Adrenal gland (tissue), 12 donors: ENCODE results near the gene CACNB4. TPM values are rescaled to one million over a fixed set of nuclear protein-coding genes. Genes with fewer than 3 reads are reported as not detected.

Source experiments
- DNase-seq, 7 donors: peaks; one replicate each; pipeline ENCODE4 v3.0.0-alpha.2; 2019 to 2020
- H3K27ac ChIP-seq, 5 donors: fragments of 200-600 bp; sonication (generic) in 4 of 5; 1 replicate in 3 of 5; 2 replicates in 2 of 5; pipeline versions ENCODE4 v1.5.1 to v1.8.0; 2016 to 2020; ENCODE audit warnings: mild to moderate bottlenecking in 1 of 5
- H3K27me3 ChIP-seq: fragments of 200-600 bp; 2 replicates; pipeline ENCODE4 v1.8.0; 2021
- H3K36me3 ChIP-seq, 2 donors: fragments of 200-600 bp; replicated peaks in 1 of 2; 1 replicate in 1 of 2; 2 replicates in 1 of 2; pipeline versions ENCODE4 v1.5.1 to v1.8.0; 2018 to 2022
- H3K4me1 ChIP-seq, 2 donors: fragments of 200-600 bp; replicated peaks in 1 of 2; 1 replicate in 1 of 2; 2 replicates in 1 of 2; pipeline versions ENCODE4 v1.5.1 to v1.8.0; 2018 to 2021
- H3K4me3 ChIP-seq, 4 donors: fragments of 200-600 bp; sonication (generic) in 3 of 4; one replicate each; pipeline ENCODE4 v1.5.1; 2016 to 2018
- H3K9me3 ChIP-seq, 3 donors: fragments of 200-600 bp; sonication (generic) in 1 of 3; replicated peaks in 1 of 3; 1 replicate in 2 of 3; 2 replicates in 1 of 3; pipeline versions ENCODE4 v1.5.1 to v1.8.0; 2016 to 2021
- CTCF ChIP-seq, 6 experiments: fragments of 450-650 bp in 4 of 6; fragments of 200-600 bp in 2 of 6; sonication (generic) in 1 of 6; IDR thresholded peaks; 1 replicate in 5 of 6; 2 replicates in 1 of 6; pipeline versions ENCODE4 v1.5.1 to v1.8.0; 2016 to 2021; ENCODE audit warnings: antibody characterized with exemption in 6 of 6, mild to moderate bottlenecking in 2 of 6, moderate library complexity in 1 of 6
- POLR2A ChIP-seq, 2 donors: fragments of 450-650 bp; IDR thresholded peaks; one replicate each; pipeline ENCODE4 v1.6.1; 2017; ENCODE audit warnings: antibody characterized with exemption in 2 of 2, mild to moderate bottlenecking in 2 of 2, moderate library complexity in 1 of 2
- WGBS, 4 donors: extraction: QIAGEN DNeasy Blood & Tissue Kit in 2 of 4; methylation state at CpG; one replicate each; pipeline versions ENCODE4 v1.1.5 to v1.1.7; 2013 to 2017; 5-methylcytosine and 5-hydroxymethylcytosine counted together
- intact Hi-C, 2 donors: fragments of 100-400 bp; cut with DNase I; formaldehyde crosslinking; loops; one replicate each; pipeline versions ENCODE4 v1.14.1 to v1.15.0; 2022 to 2023
- polyA plus RNA-seq, 3 donors: library from polyadenylated mRNA; stranded (reverse); fragments of 200-250 nt in 2 of 3; fragments of 350-450 nt in 1 of 3; fragmentation: Illumina TruSeq in 1 of 3; extraction: RNeasy Lipid Tissue Mini Kit (QIAGEN cat#74804) in 1 of 3; gene quantifications; one replicate each; pipeline ENCODE4 v1.2.3, GENCODE V29; 2013 to 2014
- total RNA-seq, 9 donors: library from RNA; depleted of rRNA in 4 of 9; stranded (reverse); fragments of >200 nt in 4 of 9; fragments of 120-200 nt in 1 of 9; fragmentation: NEBNext Ultra II Directional in 1 of 9; extraction: Animal tissue kit (Norgen Biotek cat#: 25700) in 1 of 9; gene quantifications; one replicate each; pipeline versions ENCODE4 v1.1.0 to v1.2.4, GENCODE V29; 2013 to 2023
- donor health status: healthy with polysubstance abuse.
- donor health status: Bipolar disorder and iron deficiency.
- donor health status: DM: yes; HTN: yes; CAD: no.
- donor health status: DM: no; HTN: no; CAD: no.
- donor health status: DM: no; HTN: no; CAD: no.
- donor health status: DM: yes; HTN: yes; CAD: no.

The CACNB4 gene
- total and polyA plus RNA-seq, 12 donors, result 0.60 to 8.5 (median 1.9) TPM

GRCh38 chr2:152042636-152043615 lies 55.9 kb downstream of the CACNB4 start:
- no peaks in the 10 kb centered on the region for H3K4me1 ChIP-seq
- WGBS, 4 donors, result 61 to 67% (median 65%) methylated on average over 16 of the region's 16 CpGs
- H3K9me3 ChIP-seq, result no peaks in the 10 kb centered on the region
- TF ChIP-seq POLR2A (IDR thresholded peaks at IDR 0.05) (no peak), CTCF (IDR thresholded peaks at IDR 0.05) (no peak)
- H3K36me3 ChIP-seq, result no peaks in the 10 kb centered on the region
- no peaks in the 10 kb centered on the region for H3K27me3 ChIP-seq
- DNase-seq, result peak in 1 of 7 donors; percentile 27
- intact Hi-C loops, result loop anchor here in 1 of 2 donors (5.0 kb wide), 1 partner anchor 124 kb away; no protein-coding TSS in a partner anchor
- H3K27ac ChIP-seq, result no peak overlapping the region
- H3K4me3 ChIP-seq, result no peak overlapping the region

- no peak for TF ChIP-seq CTCF (IDR thresholded peaks at IDR 0.05)
- no peak for TF ChIP-seq POLR2A (IDR thresholded peaks at IDR 0.05)
Observed at GRCh38 chr2:152038441-152038958, 60.3 kb downstream of the CACNB4 start.

GRCh38 chr2:152037743-152038435 lies 61.0 kb downstream of the CACNB4 start:
- Histone ChIP-seq H3K36me3 (no peaks in the 10 kb centered on the region), H3K27ac (peak overlapping the region in 1 of 5 donors; percentile 60), H3K4me1 (no peaks in the 10 kb centered on the region), H3K4me3 (no peak overlapping the region), H3K27me3 (no peaks in the 10 kb centered on the region), H3K9me3 (no peaks in the 10 kb centered on the region)
- 62 to 80% (median 71%) methylated on average over 3 to 6 of the region's 6 CpGs for WGBS, 4 donors
- intact Hi-C loops, result loop anchor here (5.0 kb wide), 2 partner anchors 139 to 599 kb away; partner anchors contain the start of gene STAM2 (in 1 of the 2)
- no peak for TF ChIP-seq POLR2A (IDR thresholded peaks at IDR 0.05)
- TF ChIP-seq CTCF (IDR thresholded peaks at IDR 0.05), result no peak
- peak in 1 of 7 donors; percentile 20 for DNase-seq

More at GRCh38 chr2:152038441-152038958, 60.3 kb downstream of the CACNB4 start:
- DNase-seq, result peak in 2 of 7 donors; percentile 37 to 52
- Histone ChIP-seq H3K27ac (peak overlapping the region in 1 of 5 donors; percentile 60), H3K9me3 (no peaks in the 10 kb centered on the region), H3K36me3 (no peaks in the 10 kb centered on the region), H3K4me3 (no peak overlapping the region), H3K4me1 (no peaks in the 10 kb centered on the region), H3K27me3 (no peaks in the 10 kb centered on the region)
- intact Hi-C loops, result loop anchor here (5.0 kb wide), 2 partner anchors 139 to 599 kb away; partner anchors contain the start of gene STAM2 (in 1 of the 2)
- WGBS, 4 donors, result 52 to 68% (median 64%) methylated on average over 5 of the region's 5 CpGs
